Testis (tissue), 3 donors: ENCODE data around the gene NDE1. TPM values are rescaled to one million over a fixed set of nuclear protein-coding genes. Genes with fewer than 3 reads are reported as not detected.

Source experiments
- DNase-seq: peaks from one replicate; pipeline ENCODE4 v3.0.0-alpha.2; 2019
- H3K27ac ChIP-seq, 2 donors: fragments of 200-600 bp; sonication (generic); one replicate each; pipeline ENCODE4 v1.5.1; 2019
- H3K27me3 ChIP-seq: fragments of 200-600 bp; sonication (generic); one replicate; pipeline ENCODE4 v1.5.1; 2019
- H3K36me3 ChIP-seq: fragments of 200-600 bp; sonication (generic); one replicate; pipeline ENCODE4 v1.5.1; 2017; ENCODE audit warnings: low read depth; ENCODE audit errors: missing control alignments
- H3K4me1 ChIP-seq: fragments of 200-600 bp; sonication (generic); one replicate; pipeline ENCODE4 v1.5.1; 2019
- H3K4me3 ChIP-seq, 2 donors: fragments of 200-600 bp; sonication (generic); one replicate each; pipeline ENCODE4 v1.5.1; 2017 to 2019
- H3K9me3 ChIP-seq: fragments of 200-600 bp; sonication (generic); one replicate; pipeline ENCODE4 v1.5.1; 2017
- POLR2A ChIP-seq: fragments of 450-650 bp; IDR thresholded peaks from one replicate; pipeline ENCODE4 v1.6.1; 2017; ENCODE audit warnings: antibody characterized with exemption, mild to moderate bottlenecking, moderate library complexity
- WGBS, 2 donors: methylation state at CpG; one replicate each; pipeline ENCODE4 v1.1.5; 2018; 5-methylcytosine and 5-hydroxymethylcytosine counted together
- intact Hi-C: fragments of 100-400 bp; cut with DNase I; formaldehyde crosslinking; loops from one replicate; pipeline ENCODE4 v1.15.1; 2023; ENCODE audit warnings: low total_unique reads
- polyA plus RNA-seq: library from polyadenylated mRNA; stranded (reverse); fragments of 350-450 nt; fragmentation: Illumina TruSeq; extraction: RNeasy Lipid Tissue Mini Kit (QIAGEN cat#74804); gene quantifications from one replicate; pipeline ENCODE4 v1.2.3, GENCODE V29; 2014; ENCODE audit warnings: low read depth, low replicate concordance; ENCODE audit not compliant: insufficient read depth
- total RNA-seq, 2 donors: library from RNA; depleted of rRNA; stranded (reverse); fragments of >200 nt; gene quantifications; one replicate each; pipeline ENCODE4 v1.2.3, GENCODE V29; 2016
- TF ChIP-seq, protein P1 (sequence below), 3 experiments: fragments of 450-650 bp in 2 of 3; fragments of 200-600 bp in 1 of 3; sonication (generic) in 1 of 3; IDR thresholded peaks; one replicate each; pipeline ENCODE4 v1.5.1; 2016 to 2019; ENCODE audit warnings: antibody characterized with exemption in 3 of 3, mild to moderate bottlenecking in 2 of 3, moderate library complexity in 1 of 3

NDE1 gene
- total and polyA plus RNA-seq, 3 donors from 2014 or later: 45.2 to 84.3 (median 51.6) TPM

DNA sequence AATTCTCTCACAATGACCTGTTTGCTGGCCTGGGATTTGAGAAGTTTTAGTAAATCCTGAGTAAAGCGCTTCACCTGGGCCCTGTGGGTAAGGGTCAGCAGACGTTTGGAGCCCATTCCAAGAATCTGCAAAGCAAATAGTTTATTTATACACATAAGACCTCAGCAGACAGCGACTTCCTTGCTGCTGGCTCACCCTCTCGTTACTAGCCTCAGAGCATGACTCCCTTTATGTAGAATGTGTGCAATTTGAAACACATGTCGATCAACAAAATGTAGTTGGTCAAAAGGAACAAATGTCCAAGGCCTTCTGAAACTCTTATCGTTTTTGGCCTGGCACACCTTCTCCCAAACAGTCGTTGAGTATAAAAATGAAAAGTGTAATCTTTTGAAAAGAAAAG, 38.4 kb upstream of the NDE1 start:
- no peaks in the 10 kb centered on the region for H3K9me3 ChIP-seq
- intact Hi-C loops: no loop called here
- no peak overlapping the region for H3K4me3 ChIP-seq
- TF ChIP-seq POLR2A: no peak
- TF ChIP-seq, protein P1, sequence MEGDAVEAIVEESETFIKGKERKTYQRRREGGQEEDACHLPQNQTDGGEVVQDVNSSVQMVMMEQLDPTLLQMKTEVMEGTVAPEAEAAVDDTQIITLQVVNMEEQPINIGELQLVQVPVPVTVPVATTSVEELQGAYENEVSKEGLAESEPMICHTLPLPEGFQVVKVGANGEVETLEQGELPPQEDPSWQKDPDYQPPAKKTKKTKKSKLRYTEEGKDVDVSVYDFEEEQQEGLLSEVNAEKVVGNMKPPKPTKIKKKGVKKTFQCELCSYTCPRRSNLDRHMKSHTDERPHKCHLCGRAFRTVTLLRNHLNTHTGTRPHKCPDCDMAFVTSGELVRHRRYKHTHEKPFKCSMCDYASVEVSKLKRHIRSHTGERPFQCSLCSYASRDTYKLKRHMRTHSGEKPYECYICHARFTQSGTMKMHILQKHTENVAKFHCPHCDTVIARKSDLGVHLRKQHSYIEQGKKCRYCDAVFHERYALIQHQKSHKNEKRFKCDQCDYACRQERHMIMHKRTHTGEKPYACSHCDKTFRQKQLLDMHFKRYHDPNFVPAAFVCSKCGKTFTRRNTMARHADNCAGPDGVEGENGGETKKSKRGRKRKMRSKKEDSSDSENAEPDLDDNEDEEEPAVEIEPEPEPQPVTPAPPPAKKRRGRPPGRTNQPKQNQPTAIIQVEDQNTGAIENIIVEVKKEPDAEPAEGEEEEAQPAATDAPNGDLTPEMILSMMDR (IDR thresholded peaks at IDR 0.05): no peak
- no peak overlapping the region for H3K27ac ChIP-seq
- 86 to 89% methylated on average over 7 of the region's 7 CpGs for WGBS, 2 donors
- DNase-seq: no peak
- H3K4me1 ChIP-seq: peaks cover 8% of the 10 kb centered on the region
- H3K36me3 ChIP-seq: no peaks in the 10 kb centered on the region
- no peaks in the 10 kb centered on the region for H3K27me3 ChIP-seq

DNA sequence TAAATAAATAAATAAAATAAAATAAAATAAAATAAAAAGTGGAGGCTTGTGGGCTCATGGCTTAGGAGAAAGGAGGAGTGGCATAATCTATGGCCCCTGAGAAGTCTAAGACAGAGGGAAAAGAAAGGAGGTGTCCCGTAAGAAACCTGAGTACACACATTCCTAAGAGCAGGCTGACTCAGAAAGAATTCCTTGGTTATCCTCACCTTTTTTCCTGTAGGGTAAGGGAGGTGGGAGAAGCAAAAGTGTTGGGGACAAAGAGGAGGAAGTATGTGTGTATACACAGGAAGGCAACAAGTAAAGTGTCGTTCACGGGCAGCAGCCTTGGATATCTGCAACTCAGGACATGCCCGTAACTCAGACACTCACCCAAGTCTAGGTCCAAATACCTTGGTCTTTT, 36.4 kb upstream of the NDE1 start:
- no peaks in the 10 kb centered on the region for H3K36me3 ChIP-seq
- TF ChIP-seq POLR2A: no peak
- TF ChIP-seq, protein P1 (IDR thresholded peaks at IDR 0.05): no peak

DNA sequence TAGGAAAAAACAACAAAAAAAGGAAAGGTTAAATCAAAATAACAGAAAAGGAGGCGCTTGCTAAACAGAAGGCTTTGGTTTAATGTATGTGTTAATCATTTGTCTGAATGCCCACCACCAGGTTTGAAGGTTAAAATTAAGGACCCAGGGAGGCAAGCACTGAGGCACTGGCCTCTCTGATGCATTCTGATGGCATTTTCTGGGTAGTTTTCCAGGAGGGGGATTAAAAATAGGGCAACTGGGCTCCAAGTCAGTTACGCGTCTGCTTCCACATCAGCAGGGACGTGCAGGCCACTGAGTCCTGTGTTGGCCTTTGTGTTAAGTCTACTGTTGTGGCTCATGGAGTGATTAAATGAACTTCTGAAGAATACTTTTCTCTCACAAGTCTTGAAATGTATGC, 34.0 kb upstream of the NDE1 start:
- Histone ChIP-seq H3K27me3 (no peaks in the 10 kb centered on the region), H3K36me3 (no peaks in the 10 kb centered on the region), H3K9me3 (no peaks in the 10 kb centered on the region), H3K4me3 (no peak overlapping the region), H3K4me1 (no peaks in the 10 kb centered on the region), H3K27ac (no peak overlapping the region)
- 83 to 95% methylated on average over 4 of the region's 4 CpGs for WGBS, 2 donors
- TF ChIP-seq, protein P1 (IDR thresholded peaks at IDR 0.05): no peak
- TF ChIP-seq POLR2A: no peak
- intact Hi-C loops: no loop called here
- DNase-seq: no peak

More for the DNA sequence above, 36.4 kb upstream of the NDE1 start:
- H3K4me1 ChIP-seq: no peaks in the 10 kb centered on the region
- WGBS, 2 donors: 89 to 93% methylated on average over 4 of the region's 4 CpGs
- H3K9me3 ChIP-seq: no peaks in the 10 kb centered on the region
- no peak for DNase-seq
- H3K27ac ChIP-seq: no peak overlapping the region
- intact Hi-C loops: no loop called here
- H3K27me3 ChIP-seq: no peaks in the 10 kb centered on the region
- H3K4me3 ChIP-seq: no peak overlapping the region

DNA sequence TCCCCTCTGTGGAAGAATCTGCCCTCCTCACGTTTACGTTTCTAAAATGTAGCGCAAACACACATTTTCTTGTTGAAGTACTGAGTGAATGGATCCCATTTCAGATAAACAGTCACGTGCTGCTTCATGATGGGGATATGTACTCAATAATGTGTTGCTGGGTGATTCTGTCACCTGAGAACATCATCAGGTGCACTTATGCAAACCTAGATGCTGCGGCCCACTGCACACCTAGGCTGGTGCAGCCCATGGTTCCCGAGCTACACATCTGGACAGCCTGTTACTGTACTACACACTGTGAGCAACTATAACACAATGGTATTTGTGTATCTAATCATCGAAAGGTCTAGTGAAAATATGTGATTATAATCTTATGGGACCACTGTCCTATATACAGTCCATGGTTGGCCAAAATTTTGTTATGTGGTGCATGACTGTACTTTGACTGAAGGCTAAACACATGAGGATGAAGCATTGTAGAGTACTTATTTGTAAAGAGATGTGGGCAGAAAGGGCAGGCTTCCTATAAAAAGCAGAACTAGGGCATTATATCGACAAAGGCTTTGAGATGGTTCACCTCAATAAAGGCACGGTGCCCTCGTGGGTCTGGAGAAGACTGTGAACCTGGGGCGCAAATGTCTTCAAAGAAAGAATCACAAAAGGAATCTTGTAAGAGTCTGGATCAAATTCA, 33.4 kb upstream of the NDE1 start:
- 88 to 94% methylated on average over 11 of the region's 11 CpGs for WGBS, 2 donors
- Histone ChIP-seq H3K4me1 (no peaks in the 10 kb centered on the region), H3K27me3 (no peaks in the 10 kb centered on the region), H3K9me3 (no peaks in the 10 kb centered on the region), H3K36me3 (no peaks in the 10 kb centered on the region), H3K4me3 (no peak overlapping the region), H3K27ac (no peak overlapping the region)
- TF ChIP-seq, protein P1 (IDR thresholded peaks at IDR 0.05): no peak
- no peak for TF ChIP-seq POLR2A
- DNase-seq: no peak
- intact Hi-C loops: no loop called here

DNA sequence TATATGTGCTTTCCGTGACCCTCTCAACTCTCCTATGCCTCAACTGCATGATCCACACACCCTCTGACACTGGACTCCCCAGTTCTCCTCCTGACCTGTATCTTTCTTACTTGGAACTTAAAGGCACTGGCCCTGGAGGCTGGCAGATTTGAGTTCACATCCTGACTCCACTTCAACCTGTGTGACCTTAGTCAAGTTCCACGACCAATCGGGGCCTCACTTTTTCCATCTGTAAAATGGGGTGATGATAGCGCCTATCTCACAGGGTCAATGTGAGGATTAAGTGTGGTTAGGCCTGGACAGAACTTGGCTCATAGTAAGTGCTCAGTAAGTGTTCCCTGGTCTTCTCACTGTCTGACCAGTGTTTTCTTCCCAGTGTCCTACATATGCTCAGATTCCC, 32.1 kb upstream of the NDE1 start:
- 92 to 99% methylated on average over 4 of the region's 4 CpGs for WGBS, 2 donors
- H3K27ac ChIP-seq: no peak overlapping the region

More for the DNA sequence above, 32.1 kb upstream of the NDE1 start:
- no peaks in the 10 kb centered on the region for H3K36me3 ChIP-seq
- no peaks in the 10 kb centered on the region for H3K27me3 ChIP-seq
- no peaks in the 10 kb centered on the region for H3K9me3 ChIP-seq
- H3K4me1 ChIP-seq: no peaks in the 10 kb centered on the region
- no peak for DNase-seq
- no peak overlapping the region for H3K4me3 ChIP-seq
- TF ChIP-seq, protein P1 (IDR thresholded peaks at IDR 0.05): no peak
- no peak for TF ChIP-seq POLR2A
- intact Hi-C loops: no loop called here
